Muscle of arm (tissue), 12 donors: Measurements from ENCODE around the gene AGAP3. TPM values are rescaled to one million over a fixed set of nuclear protein-coding genes. Genes with fewer than 3 reads are reported as not detected.

Experiments used
- DNase-seq: peaks from one replicate; pipeline ENCODE4 v3.0.0-alpha.2; 2013
- polyA plus RNA-seq, 12 donors: library from polyadenylated mRNA; unstranded; fragments of 120-200 nt; gene quantifications; one replicate each; pipeline ENCODE4 v1.2.1, GENCODE V29; 2013; ENCODE audit not compliant: insufficient read length in 12 of 12

The AGAP3 gene
- polyA plus RNA-seq, 12 donors = 62.4 to 86.8 (median 70.9) TPM; not detected in 1

GRCh38 chr7:151178236-151178635 is 92.0 kb downstream of the AGAP3 start:
- DNase-seq = no peak

GRCh38 chr7:151178831-151179230 is 92.6 kb downstream of the AGAP3 start:
- DNase-seq = no peak

DNA sequence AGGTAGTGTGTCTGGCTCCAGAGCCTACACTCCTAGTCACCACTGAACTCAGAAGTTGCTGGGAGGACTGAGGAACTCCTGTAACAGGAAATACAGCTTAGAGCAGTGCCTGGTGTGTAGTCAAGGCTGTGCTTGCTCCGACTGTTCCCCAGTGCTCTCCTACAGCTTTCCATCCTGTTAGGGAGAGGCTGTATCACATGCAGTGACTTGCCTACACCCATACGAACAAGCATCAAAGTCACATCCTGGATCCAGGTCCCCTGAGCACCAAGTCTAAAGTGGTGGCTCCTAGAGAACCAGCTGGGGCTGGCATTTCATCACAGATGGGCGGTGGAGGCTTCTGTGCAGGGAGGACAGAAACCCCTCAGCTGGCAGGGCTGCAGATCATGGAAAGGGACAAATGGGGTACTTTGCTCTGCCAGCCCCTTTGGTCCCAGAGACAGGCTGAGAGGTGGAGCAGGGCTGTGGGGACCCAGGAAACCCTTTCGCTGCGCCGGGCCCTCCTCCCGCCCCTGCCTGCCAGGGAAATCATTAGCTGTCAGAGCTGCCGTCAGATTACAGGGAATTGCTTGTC is 93.1 kb downstream of the AGAP3 start:
- DNase-seq = no peak

DNA sequence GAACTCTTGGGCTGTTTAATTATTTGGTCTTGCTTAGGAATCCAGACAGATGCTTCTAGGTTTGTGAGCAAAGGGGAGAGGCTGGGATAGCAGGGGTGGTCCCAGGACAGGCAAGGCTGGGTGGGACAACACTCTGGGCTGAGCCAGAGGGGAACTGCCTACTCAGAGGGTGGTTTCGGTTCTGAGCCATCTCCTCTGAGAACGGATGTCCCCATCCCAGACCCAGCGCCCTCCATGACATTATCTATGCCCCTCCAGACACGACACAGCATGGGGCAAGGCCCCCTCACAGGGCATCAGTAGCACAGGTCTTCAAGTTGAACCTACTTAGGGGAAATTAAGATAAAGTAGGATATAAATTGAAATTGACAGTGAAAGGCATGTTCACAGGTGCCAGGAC is 93.7 kb downstream of the AGAP3 start:
- DNase-seq = no peak

- DNase-seq = no peak
These were observed 94.7 kb downstream of the AGAP3 start for GRCh38 chr7:151181011-151181431.

DNA sequence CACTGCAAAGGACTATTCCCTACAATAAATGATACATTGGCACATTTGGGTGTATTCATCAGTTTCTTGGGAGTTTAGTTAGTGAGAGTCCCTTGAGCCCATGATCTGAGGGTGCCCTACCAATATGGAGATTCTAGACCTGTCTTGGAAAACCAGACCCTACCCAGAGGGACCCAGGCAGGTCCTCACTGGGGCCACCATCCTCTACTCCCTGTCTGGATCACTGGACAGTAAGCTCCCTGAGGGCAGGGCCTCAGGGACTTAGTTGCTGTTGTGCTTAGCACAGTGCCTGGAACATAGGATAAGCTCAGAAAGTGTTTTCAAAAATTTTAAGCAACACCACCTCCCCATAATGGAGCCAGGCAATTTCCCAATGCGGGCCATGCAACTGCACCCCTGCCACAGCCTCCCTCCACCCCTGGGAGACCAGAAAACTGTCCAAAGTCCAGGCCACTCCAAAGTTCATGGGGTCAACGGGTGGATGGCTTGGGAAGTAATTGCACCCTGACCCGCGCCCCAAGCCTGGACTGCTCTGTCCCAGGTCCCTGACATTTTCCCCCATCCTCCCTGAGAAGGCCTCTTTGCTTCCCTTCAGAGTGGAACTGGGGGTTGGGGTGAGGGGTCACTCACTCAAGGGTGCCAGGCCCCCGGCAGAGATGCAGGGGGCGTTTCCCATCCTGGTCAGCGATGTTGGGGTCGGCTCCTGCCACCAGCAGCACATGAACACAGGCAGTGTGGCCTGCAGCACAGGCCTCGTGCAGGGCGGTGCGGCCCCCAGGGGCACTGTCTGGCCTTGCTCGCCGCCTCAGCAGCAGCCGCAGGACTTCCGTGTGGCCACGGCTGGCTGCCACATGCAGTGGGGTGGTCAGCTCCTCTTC is 99.7 kb downstream of the AGAP3 start:
- DNase-seq = no peak

DNA sequence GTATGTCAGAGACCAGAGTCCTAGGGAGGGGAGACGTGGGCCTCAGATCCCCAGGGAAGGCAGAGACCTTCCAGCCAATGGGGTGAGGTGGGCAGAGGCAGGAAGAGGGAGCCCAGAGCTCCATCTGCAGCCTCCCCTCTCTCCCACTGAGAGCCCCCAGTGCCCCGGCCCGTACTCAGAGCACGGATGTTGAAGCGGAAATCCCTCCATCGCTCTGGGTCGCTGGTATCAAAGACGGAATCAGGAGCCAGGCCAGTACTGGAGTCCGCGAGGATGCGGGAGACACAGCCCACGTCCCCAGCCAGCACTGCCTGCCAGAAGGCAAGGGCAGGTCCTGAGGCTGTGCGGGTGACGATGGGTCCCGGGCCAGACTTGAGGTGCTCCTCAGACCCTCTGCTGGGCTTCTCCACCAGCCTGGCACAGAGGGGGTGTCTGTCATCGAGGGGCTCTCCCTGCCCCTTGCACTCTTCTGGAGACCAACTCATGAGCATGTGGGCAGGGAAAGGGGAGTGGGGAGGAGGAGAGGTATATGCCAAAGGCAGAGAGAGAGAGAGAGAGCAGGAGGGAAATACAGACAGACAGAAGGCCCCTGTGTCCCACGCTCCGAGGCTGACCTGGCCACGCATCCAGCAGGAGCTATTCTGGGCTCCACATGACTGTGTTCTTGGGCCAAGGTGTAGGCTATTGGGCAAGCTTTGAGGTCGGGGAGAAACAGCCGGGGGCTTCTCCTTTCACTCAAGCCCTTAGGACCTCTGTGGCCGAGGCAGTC is 100.5 kb downstream of the AGAP3 start, which contains the start of gene ASB10:
Gene ASB10 (minus strand): TSS at position 611 of the 769 bp plus-strand sequence. CDS start 120 bp downstream, at position 491.
- no peak for DNase-seq

GRCh38 chr7:151187409-151188251 is 101.4 kb downstream of the AGAP3 start:
- DNase-seq = no peak

GRCh38 chr7:151188252-151188542 is 101.9 kb downstream of the AGAP3 start:
- DNase-seq = no peak

DNA sequence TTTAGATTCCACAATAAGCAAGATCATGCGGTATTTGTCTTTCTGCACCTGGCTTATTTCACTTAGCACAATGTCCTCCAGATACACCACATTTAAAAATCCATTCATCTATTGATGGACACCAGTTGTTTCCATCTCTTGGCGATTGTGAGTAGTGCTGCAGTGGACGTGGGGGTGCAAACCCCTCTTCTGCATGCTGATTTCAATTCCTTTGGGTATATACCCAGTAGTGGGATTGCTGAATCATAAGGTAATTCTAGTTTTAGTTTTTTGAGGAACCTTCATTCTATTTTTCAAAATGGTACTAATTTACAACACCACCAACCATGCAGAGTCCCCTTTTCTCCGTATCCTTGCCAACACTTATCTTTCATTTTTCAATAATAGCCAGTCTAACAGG is 102.8 kb downstream of the AGAP3 start:
- no peak for DNase-seq

DNA sequence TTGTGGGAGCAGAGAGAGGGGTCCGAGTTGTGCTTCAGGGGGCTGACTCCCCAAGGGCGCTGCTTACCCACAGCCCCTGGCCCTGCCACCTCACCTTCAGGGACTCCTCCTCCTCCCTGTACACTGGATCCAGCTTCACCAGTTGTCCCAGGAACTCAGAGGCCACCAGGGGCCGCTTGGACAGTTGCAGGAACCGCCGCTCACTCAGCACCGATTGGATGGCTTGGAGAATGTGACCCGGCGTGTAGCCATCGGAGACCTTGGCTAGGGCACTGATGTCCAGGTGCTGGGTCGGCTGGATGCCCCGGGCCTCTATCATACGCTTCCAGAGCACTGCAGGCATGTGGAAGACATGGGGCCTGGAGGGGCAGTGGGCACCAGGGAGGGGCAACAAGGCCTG is 105.3 kb downstream of the AGAP3 start:
- DNase-seq = no peak

DNA sequence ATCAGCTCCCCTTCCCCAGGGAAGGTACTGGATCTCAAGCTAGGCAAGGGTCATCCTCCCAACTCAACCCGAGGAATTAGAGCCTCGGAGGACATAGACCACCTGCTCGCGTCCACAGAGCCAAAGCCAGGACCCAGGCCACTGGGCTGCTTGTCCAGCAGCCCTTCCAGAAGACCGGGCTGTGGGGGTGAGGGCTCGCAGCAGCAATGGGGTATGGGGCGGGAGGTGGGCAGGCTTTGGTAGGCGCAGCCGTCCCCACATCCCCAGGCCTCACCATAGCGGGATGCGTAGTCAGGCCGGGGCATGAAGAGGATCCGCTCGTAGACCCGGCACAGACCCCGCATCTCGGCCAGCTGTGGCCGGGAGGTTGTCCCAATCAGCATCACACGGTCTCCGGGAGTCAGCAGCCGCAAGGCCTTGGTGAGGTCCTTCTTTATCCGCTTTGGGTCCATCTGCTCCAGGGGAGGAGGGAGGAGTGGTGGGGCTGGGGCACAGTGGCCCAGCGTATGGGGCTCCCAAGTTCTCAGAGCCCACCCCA is 105.8 kb downstream of the AGAP3 start:
- no peak for DNase-seq

GRCh38 chr7:151193203-151193978 is 107.1 kb downstream of the AGAP3 start:
- DNase-seq = no peak

Other genes starting within 250 kb of the AGAP3 start
- 10 to 100 TPM in 1 of 12 donors, under 1 TPM in 7, not detected in 4; 0.13 to 19.9 (median 0.39) TPM for gene AOC1, start 234.0 kb upstream of the AGAP3 start, polyA plus RNA-seq
- gene KCNH2, start 108.2 kb upstream of the AGAP3 start, polyA plus RNA-seq = 10 to 100 TPM in 10 of 12 donors, 1 to 10 TPM in 1, not detected in 1; 9.1 to 28.0 (median 14.8) TPM
- gene NOS3, start 95.5 kb upstream of the AGAP3 start, polyA plus RNA-seq = 10 to 100 TPM in 1 of 12 donors, 1 to 10 TPM in 10, not detected in 1; 4.3 to 15.7 (median 6.2) TPM
- 1 to 10 TPM in 3 of 12 donors, under 1 TPM in 7, not detected in 2; 0.51 to 2.3 (median 0.89) TPM for gene ATG9B, start 62.0 kb upstream of the AGAP3 start, polyA plus RNA-seq
- gene ABCB8, start 58.0 kb upstream of the AGAP3 start, polyA plus RNA-seq = 10 to 100 TPM in 11 of 12 donors, not detected in 1; 12.2 to 33.6 (median 18.1) TPM
- gene ASIC3, start 37.9 kb upstream of the AGAP3 start, polyA plus RNA-seq = 1 to 10 TPM in 10 of 12 donors, not detected in 2; 1.5 to 7.7 (median 4.1) TPM
- 10 to 100 TPM in 1 of 12 donors, 1 to 10 TPM in 9, not detected in 2; 7.7 to 12.7 (median 8.8) TPM for gene CDK5, start 28.6 kb upstream of the AGAP3 start, polyA plus RNA-seq
- gene SLC4A2, start 26.9 kb upstream of the AGAP3 start, polyA plus RNA-seq = 100 to 1,000 TPM in 1 of 12 donors, 10 to 100 TPM in 10, not detected in 1; 43.4 to 124 (median 52.7) TPM
- gene FASTK, start 5.7 kb upstream of the AGAP3 start, polyA plus RNA-seq = 100 to 1,000 TPM in 1 of 12 donors, 10 to 100 TPM in 10, not detected in 1; 52.7 to 146 (median 55.3) TPM
- 10 to 100 TPM in 11 of 12 donors, not detected in 1; 21.5 to 49.2 (median 26.8) TPM for gene TMUB1, start 3.0 kb upstream of the AGAP3 start, polyA plus RNA-seq
- gene GBX1, start 81.2 kb downstream of the AGAP3 start, polyA plus RNA-seq = 1 to 10 TPM in 7 of 12 donors, under 1 TPM in 3, not detected in 2; 0.30 to 4.1 (median 1.5) TPM
- 1 to 10 TPM in 10 of 12 donors, not detected in 2; 1.7 to 6.3 (median 3.3) TPM for gene ASB10, start 100.8 kb downstream of the AGAP3 start, polyA plus RNA-seq
- not detected for gene H2BK1, start 124.0 kb downstream of the AGAP3 start, polyA plus RNA-seq
- gene ABCF2, start 140.7 kb downstream of the AGAP3 start, polyA plus RNA-seq = 10 to 100 TPM in 10 of 12 donors, 1 to 10 TPM in 1, not detected in 1; 9.8 to 21.5 (median 17.3) TPM
- gene CHPF2, start 146.0 kb downstream of the AGAP3 start, polyA plus RNA-seq = 10 to 100 TPM in 11 of 12 donors, not detected in 1; 15.9 to 26.8 (median 21.6) TPM
- 100 to 1,000 TPM in 11 of 12 donors, not detected in 1; 105 to 195 (median 140) TPM for gene SMARCD3, start 162.2 kb downstream of the AGAP3 start, polyA plus RNA-seq